ENCODE data around the gene CNTF. TPM values are rescaled to one million over a fixed set of nuclear protein-coding genes. Genes with fewer than 3 reads are reported as not detected.
A peak's percentile ranks its signal among the peaks of the same experiment; 100 is the strongest.

Gene CNTF
- total and polyA plus RNA-seq, 3 experiments from 2014 or later: 2.9 to 3.4 TPM; not detected in 1

- H3K4me1 Mint-ChIP-seq: peaks cover 19 to 23% (median 22%) of the 10 kb centered on the region in 3 donors
- CTCF ChIA-PET: interaction anchor here (1.6 to 4.0 kb wide), 3 partner anchors 9 to 72 kb away, joined by 3 to 20 read pairs (median 10); no protein-coding TSS in a partner anchor
- Histone ChIP-seq H3K9me3 (ENCODE audit: low read length) (no peaks in the 10 kb centered on the region), H3K36me3 (ENCODE audit: insufficient read depth, low read length) (no peaks in the 10 kb centered on the region), H3K27ac (ENCODE audit: low read depth, low read length) (no peak overlapping the region), H3K4me3 (ENCODE audit: low read length) (no peak overlapping the region), H3K4me1 (ENCODE audit: insufficient read depth, low read length) (peaks cover 19% of the 10 kb centered on the region), H3K27me3 (ENCODE audit: insufficient read depth, low read length, poor library complexity, severe bottlenecking) (no peaks in the 10 kb centered on the region)
- DNase-seq: no peak
- POLR2A ChIA-PET: no interaction called here
- H3K27ac Mint-ChIP-seq: no peak overlapping the region
- peaks cover 0 to 2% (median 0%) of the 10 kb centered on the region in 3 donors for H3K36me3 Mint-ChIP-seq
- H3K9me3 Mint-ChIP-seq: no peaks in the 10 kb centered on the region
- H3K27me3 Mint-ChIP-seq: no peaks in the 10 kb centered on the region
- no peak overlapping the region for H3K4me3 Mint-ChIP-seq
Observed at GRCh38 chr11:58639103-58639502, 16.6 kb downstream of the CNTF start.

GRCh38 chr11:58639669-58640068, 17.2 kb downstream of the CNTF start:
- Mint-ChIP-seq H3K9me3 (no peaks in the 10 kb centered on the region), H3K36me3 (peaks cover 0 to 2% (median 0%) of the 10 kb centered on the region in 3 donors), H3K4me1 (peaks cover 19 to 23% (median 22%) of the 10 kb centered on the region in 3 donors), H3K27ac (peak overlapping the region in 3 of 8 donors; percentile 71 to 78 (median 71)), H3K27me3 (no peaks in the 10 kb centered on the region), H3K4me3 (peak overlapping the region in 1 of 7 donors; percentile 29)
- DNase-seq: no peak
- no peak overlapping the region for H3K4me3 ChIP-seq (ENCODE audit: low read length)
- peaks cover 19% of the 10 kb centered on the region for H3K4me1 ChIP-seq (ENCODE audit: insufficient read depth, low read length)
- H3K9me3 ChIP-seq (ENCODE audit: low read length): no peaks in the 10 kb centered on the region
- H3K27me3 ChIP-seq (ENCODE audit: insufficient read depth, low read length, poor library complexity, severe bottlenecking): no peaks in the 10 kb centered on the region
- ChIA-PET CTCF (interaction anchor here (1.6 to 4.0 kb wide), 3 partner anchors 10 to 72 kb away, joined by 3 to 20 read pairs (median 10); no protein-coding TSS in a partner anchor), POLR2A (no interaction called here)
- H3K36me3 ChIP-seq (ENCODE audit: insufficient read depth, low read length): no peaks in the 10 kb centered on the region
- no peak overlapping the region for H3K27ac ChIP-seq (ENCODE audit: low read depth, low read length)

- Histone ChIP-seq H3K4me1 (ENCODE audit: insufficient read depth, low read length) (peaks cover 19% of the 10 kb centered on the region), H3K4me3 (ENCODE audit: low read length) (no peak overlapping the region), H3K27ac (ENCODE audit: low read depth, low read length) (no peak overlapping the region), H3K9me3 (ENCODE audit: low read length) (no peaks in the 10 kb centered on the region), H3K36me3 (ENCODE audit: insufficient read depth, low read length) (no peaks in the 10 kb centered on the region), H3K27me3 (ENCODE audit: insufficient read depth, low read length, poor library complexity, severe bottlenecking) (no peaks in the 10 kb centered on the region)
- peaks cover 0 to 2% (median 0%) of the 10 kb centered on the region in 3 donors for H3K36me3 Mint-ChIP-seq
- peak overlapping the region in 6 of 7 donors; percentile 27 to 49 (median 36) for H3K4me3 Mint-ChIP-seq
- peak overlapping the region in 7 of 8 donors; percentile 13 to 80 (median 74) for H3K27ac Mint-ChIP-seq
- peaks cover 19 to 23% (median 22%) of the 10 kb centered on the region in 3 donors for H3K4me1 Mint-ChIP-seq
- peak in 2 of 5 donors; percentile 18 for DNase-seq
- ChIA-PET CTCF (interaction anchor here (1.6 to 4.0 kb wide), 3 partner anchors 11 to 73 kb away, joined by 3 to 20 read pairs (median 10); no protein-coding TSS in a partner anchor), POLR2A (interaction anchor here (0.9 kb wide), 1 partner anchor 8 kb away, joined by 3 read pairs; no protein-coding TSS in a partner anchor)
- no peaks in the 10 kb centered on the region for H3K27me3 Mint-ChIP-seq
- no peaks in the 10 kb centered on the region for H3K9me3 Mint-ChIP-seq
Observed at GRCh38 chr11:58640386-58641023, 18.0 kb downstream of the CNTF start.

GRCh38 chr11:58641341-58641740, 18.9 kb downstream of the CNTF start:
- no peak overlapping the region for H3K27ac ChIP-seq (ENCODE audit: low read depth, low read length)
- H3K27ac Mint-ChIP-seq: peak overlapping the region in 6 of 8 donors; percentile 31 to 80 (median 70)
- DNase-seq: no peak
- H3K36me3 Mint-ChIP-seq: peaks cover 0 to 5% (median 2%) of the 10 kb centered on the region in 3 donors
- ChIA-PET CTCF (interaction anchor here (2.4 to 4.0 kb wide), 2 partner anchors 11 to 74 kb away, joined by 10 to 20 read pairs; no protein-coding TSS in a partner anchor), POLR2A (no interaction called here)
- no peaks in the 10 kb centered on the region for H3K36me3 ChIP-seq (ENCODE audit: insufficient read depth, low read length)
- peaks cover 3 to 8% (median 4%) of the 10 kb centered on the region in 5 donors for H3K9me3 Mint-ChIP-seq
- H3K4me1 ChIP-seq (ENCODE audit: insufficient read depth, low read length): peaks cover 19% of the 10 kb centered on the region
- H3K4me3 ChIP-seq (ENCODE audit: low read length): no peak overlapping the region
- H3K27me3 ChIP-seq (ENCODE audit: insufficient read depth, low read length, poor library complexity, severe bottlenecking): no peaks in the 10 kb centered on the region
- H3K4me3 Mint-ChIP-seq: no peak overlapping the region
- no peaks in the 10 kb centered on the region for H3K9me3 ChIP-seq (ENCODE audit: low read length)
- peaks cover 19 to 23% (median 22%) of the 10 kb centered on the region in 3 donors for H3K4me1 Mint-ChIP-seq
- H3K27me3 Mint-ChIP-seq: peaks cover under 1 to 2% of the 10 kb centered on the region in 2 donors

- no peaks in the 10 kb centered on the region for H3K27me3 ChIP-seq (ENCODE audit: insufficient read depth, low read length, poor library complexity, severe bottlenecking)
- no peak overlapping the region for H3K4me3 ChIP-seq (ENCODE audit: low read length)
- Mint-ChIP-seq H3K27me3 (peaks cover 4% of the 10 kb centered on the region in 2 donors), H3K4me1 (peaks cover 19 to 23% (median 22%) of the 10 kb centered on the region in 3 donors), H3K36me3 (peaks cover 0 to 11% (median 2%) of the 10 kb centered on the region in 3 donors), H3K27ac (peak overlapping the region in 3 of 8 donors; percentile 9 to 63 (median 33)), H3K9me3 (peaks cover 5 to 11% (median 8%) of the 10 kb centered on the region in 5 donors), H3K4me3 (no peak overlapping the region)
- H3K36me3 ChIP-seq (ENCODE audit: insufficient read depth, low read length): no peaks in the 10 kb centered on the region
- DNase-seq: no peak
- no peaks in the 10 kb centered on the region for H3K9me3 ChIP-seq (ENCODE audit: low read length)
- ChIA-PET CTCF (interaction anchor here (1.5 kb wide), 1 partner anchor 11 kb away, joined by 3 read pairs; no protein-coding TSS in a partner anchor), POLR2A (no interaction called here)
- H3K27ac ChIP-seq (ENCODE audit: low read depth, low read length): no peak overlapping the region
- H3K4me1 ChIP-seq (ENCODE audit: insufficient read depth, low read length): peaks cover 19% of the 10 kb centered on the region
Observed at GRCh38 chr11:58641803-58642581, 19.5 kb downstream of the CNTF start.

- Histone ChIP-seq H3K27ac (ENCODE audit: low read depth, low read length) (no peak overlapping the region), H3K36me3 (ENCODE audit: insufficient read depth, low read length) (no peaks in the 10 kb centered on the region), H3K9me3 (ENCODE audit: low read length) (no peaks in the 10 kb centered on the region), H3K4me3 (ENCODE audit: low read length) (no peak overlapping the region), H3K27me3 (ENCODE audit: insufficient read depth, low read length, poor library complexity, severe bottlenecking) (no peaks in the 10 kb centered on the region), H3K4me1 (ENCODE audit: insufficient read depth, low read length) (peaks cover 4% of the 10 kb centered on the region)
- POLR2A ChIA-PET: interaction anchor here (0.6 kb wide), 1 partner anchor 129 kb away, joined by 3 read pairs; no protein-coding TSS in a partner anchor
- DNase-seq: no peak
- H3K4me1 Mint-ChIP-seq: peaks cover 9% of the 10 kb centered on the region in 3 donors
- H3K4me3 Mint-ChIP-seq: no peak overlapping the region
- peaks cover 5 to 11% (median 8%) of the 10 kb centered on the region in 5 donors for H3K9me3 Mint-ChIP-seq
- H3K27ac Mint-ChIP-seq: no peak overlapping the region
- H3K27me3 Mint-ChIP-seq: peaks cover 4 to 6% of the 10 kb centered on the region in 2 donors
- peaks cover 0 to 12% (median 0%) of the 10 kb centered on the region in 3 donors for H3K36me3 Mint-ChIP-seq
- CTCF ChIA-PET: no interaction called here
Observed at GRCh38 chr11:58645854-58646253, 23.4 kb downstream of the CNTF start.

- Mint-ChIP-seq H3K27ac (peak overlapping the region in 1 of 8 donors; percentile 4), H3K9me3 (peaks cover 5 to 11% (median 8%) of the 10 kb centered on the region in 5 donors), H3K4me1 (no peaks in the 10 kb centered on the region), H3K27me3 (peaks cover 8% of the 10 kb centered on the region in 2 donors), H3K4me3 (no peak overlapping the region), H3K36me3 (peaks cover 0 to 12% (median 0%) of the 10 kb centered on the region in 3 donors)
- no peaks in the 10 kb centered on the region for H3K4me1 ChIP-seq (ENCODE audit: insufficient read depth, low read length)
- ChIA-PET POLR2A (no interaction called here), CTCF (interaction anchor here (0.9 to 1.0 kb wide), 2 partner anchors 17 to 79 kb away, joined by 3 to 4 read pairs; no protein-coding TSS in a partner anchor)
- H3K27ac ChIP-seq (ENCODE audit: low read depth, low read length): no peak overlapping the region
- no peaks in the 10 kb centered on the region for H3K36me3 ChIP-seq (ENCODE audit: insufficient read depth, low read length)
- no peaks in the 10 kb centered on the region for H3K9me3 ChIP-seq (ENCODE audit: low read length)
- no peak for DNase-seq
- H3K4me3 ChIP-seq (ENCODE audit: low read length): no peak overlapping the region
- H3K27me3 ChIP-seq (ENCODE audit: insufficient read depth, low read length, poor library complexity, severe bottlenecking): no peaks in the 10 kb centered on the region
Observed at GRCh38 chr11:58647141-58647699, 24.8 kb downstream of the CNTF start.
